KBM-7 (cell line): ENCODE data around the gene MIOS.
A peak's percentile ranks its signal among the peaks of the same experiment; 100 is the strongest.

Experiments used
- DNase-seq: peaks from one replicate; pipeline ENCODE4 v3.0.0-alpha.2; 2015
- in situ Hi-C: fragments of 300-500 bp; cut with MboI; formaldehyde crosslinking; loops from 2 replicates; pipeline ENCODE4 v1.14.3; 2020; ENCODE audit warnings: low sequenced_read_pairs, low pct_unique_long_range_greater_than_20kb, mixed read lengths

MIOS gene

DNA sequence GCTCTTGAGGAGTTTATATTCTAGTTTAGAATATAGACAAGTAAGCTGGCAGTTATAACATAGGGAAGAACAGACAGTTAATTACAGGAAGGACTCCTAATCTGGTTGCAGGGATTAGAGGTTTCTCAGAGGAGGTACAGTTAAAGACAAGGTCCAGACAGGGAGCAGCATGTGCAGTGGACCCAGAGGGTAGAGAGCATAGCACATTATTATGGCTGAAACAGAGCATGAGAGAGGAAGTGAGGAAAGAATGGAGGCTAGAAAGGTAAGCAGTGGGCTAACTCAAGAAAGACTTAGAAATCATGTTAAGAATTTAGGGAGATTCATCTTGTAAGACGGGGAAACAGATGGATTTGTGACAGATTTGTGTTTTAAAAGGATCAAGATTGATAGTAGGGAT lies 9.7 kb downstream of the MIOS start:
- peak; percentile 25 for DNase-seq
- in situ Hi-C loops, result no loop called here

DNA sequence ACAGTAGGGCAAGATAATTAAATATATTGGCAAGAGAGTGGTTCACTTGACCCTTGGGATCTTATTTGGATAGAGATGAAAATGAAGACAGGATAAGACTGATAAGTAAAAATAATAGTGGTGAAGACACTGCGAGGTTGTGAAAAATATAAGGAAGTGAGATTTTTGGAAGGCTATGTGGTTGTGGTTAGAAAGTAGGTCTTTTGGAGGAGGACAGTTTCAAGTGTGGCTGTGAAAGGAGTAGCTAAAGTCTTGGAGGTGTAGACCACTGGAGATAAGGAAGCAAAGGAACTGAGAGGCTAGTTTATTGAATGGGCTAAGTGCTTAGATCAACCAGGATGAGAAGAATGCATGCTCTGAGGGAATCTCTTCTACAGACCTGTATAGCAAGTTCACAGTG lies 11.2 kb downstream of the MIOS start:
- peak; percentile 77 for DNase-seq
- in situ Hi-C loops, result no loop called here

DNA sequence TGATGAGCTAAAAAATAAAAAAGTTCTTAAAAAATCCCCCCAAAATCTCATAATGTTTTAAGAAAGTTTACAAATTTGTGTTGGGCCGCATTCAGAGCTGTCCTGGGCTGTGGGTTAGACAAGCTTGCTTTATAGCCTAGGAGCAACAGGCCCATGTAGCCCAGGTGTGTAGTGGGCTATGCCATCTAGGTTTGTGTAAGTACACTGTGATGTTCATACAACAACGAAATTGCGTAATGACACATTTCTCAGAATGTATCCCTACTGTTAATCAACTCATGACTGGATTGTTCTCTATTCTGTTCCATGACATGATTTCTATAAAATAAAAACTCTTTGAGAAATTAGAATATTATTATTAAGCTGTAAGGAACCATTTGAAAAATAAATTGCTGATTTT lies 13.0 kb downstream of the MIOS start:
- in situ Hi-C loops, result no loop called here
- no peak for DNase-seq

GRCh38 chr7:7581531-7582179 lies 15.0 kb downstream of the MIOS start:
- DNase-seq, result no peak
- in situ Hi-C loops, result no loop called here

DNA sequence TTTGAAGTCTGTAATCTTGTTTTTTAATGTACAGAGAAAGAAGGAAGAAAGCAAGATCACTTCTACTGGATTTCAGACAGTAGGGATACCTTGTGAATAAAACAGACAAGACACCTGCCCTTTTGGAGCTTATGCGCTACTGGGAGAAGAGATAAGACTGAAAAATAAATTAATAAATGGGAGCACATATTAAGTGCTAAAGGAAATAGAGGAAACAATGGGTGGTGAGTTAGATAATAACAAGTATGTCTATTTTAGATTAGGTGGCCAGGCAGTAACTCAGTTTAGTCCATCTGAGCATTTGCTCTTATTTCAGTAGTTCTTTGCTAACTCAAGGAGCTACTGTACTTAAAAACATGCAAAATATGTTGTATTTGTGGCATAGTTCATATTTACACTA lies 15.9 kb downstream of the MIOS start:
- DNase-seq, result no peak
- in situ Hi-C loops, result no loop called here

- in situ Hi-C loops, result no loop called here
- DNase-seq, result no peak
Measured at GRCh38 chr7:7583731-7584130, 17.0 kb downstream of the MIOS start.

DNA sequence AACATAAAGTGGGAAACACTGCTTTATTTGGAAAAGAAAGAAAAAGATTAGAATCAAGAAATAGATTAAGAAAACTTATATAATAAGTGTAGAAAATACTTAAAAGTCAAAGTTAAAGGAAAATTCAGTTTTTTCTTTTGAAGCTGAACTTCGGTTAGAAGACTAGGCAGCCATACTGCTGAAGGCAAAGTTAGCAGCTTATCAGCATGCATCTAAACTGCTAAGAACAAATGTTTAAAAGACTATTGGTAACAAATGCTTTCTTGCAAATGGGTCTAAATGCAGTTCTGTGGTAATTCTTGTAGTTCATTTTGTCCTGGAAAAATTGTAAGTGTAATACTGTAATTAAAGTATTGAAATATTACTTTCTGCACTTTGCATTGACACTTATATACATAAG lies 18.0 kb downstream of the MIOS start:
- in situ Hi-C loops, result no loop called here
- no peak for DNase-seq

DNA sequence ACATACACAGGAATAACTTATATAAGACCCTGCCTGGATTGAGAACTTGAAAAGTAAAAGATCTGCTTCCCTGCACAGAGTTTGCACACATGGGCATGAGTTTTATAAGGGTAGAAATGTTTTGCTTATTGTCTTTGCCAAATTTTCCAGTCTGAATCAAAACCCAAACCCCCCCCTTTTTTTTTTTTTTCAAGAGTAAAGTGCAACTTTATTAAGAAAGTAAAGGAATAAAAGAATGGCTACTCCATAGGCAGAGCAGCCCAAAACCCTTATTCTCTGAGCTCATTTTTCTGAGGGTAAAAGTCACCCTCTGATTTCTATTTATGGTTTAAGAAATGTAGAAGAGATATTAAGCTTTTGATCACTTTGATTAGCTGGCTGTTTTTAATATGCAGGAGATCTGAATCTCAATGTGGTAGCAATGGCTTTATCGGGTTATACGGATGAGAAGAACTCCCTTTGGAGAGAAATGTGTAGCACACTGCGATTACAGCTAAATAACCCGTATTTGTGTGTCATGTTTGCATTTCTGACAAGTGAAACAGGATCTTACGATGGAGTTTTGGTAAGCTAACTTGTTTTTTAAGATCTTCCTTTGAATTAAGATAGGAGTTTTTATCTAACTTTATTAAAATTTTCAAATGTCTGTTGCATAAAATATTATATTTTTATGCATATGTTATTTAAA lies 18.7 kb downstream of the MIOS start:
- no peak for DNase-seq
- in situ Hi-C loops, result no loop called here

DNA sequence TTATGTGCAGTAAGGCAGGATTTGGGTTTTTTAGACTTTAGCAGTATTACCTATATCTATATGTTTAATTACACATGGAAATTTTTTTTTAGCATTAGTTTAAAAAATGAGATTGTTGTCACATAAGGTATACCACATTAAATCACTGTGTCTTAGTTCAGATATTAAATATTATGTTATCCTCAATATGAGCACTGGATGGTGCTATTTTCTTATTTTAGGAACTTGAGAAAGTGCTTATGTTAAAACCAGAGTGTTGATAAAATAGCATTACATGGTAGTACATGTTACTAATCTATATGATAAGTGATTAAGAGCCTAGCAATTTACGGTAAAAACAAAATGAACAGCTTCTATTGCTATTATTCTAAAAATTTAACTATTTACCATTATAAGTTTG lies 28.8 kb downstream of the MIOS start:
- in situ Hi-C loops, result no loop called here
- DNase-seq, result peak; percentile 46

DNA sequence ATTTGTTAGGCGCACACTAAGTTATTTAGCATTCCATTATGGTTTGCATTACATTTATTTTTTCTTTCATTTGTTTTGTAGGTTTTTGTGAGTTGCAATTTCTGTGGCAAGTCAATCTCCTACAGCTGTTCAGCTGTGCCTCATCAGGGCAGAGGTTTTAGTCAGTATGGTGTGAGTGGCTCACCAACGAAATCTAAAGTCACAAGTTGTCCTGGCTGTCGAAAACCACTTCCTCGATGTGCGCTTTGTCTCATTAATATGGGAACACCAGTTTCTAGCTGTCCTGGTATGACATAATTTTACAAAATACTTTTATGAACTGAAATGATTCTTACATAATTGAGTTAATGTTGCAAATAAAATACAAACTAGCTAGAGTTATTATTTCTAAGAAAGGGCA lies 29.5 kb downstream of the MIOS start:
- no peak for DNase-seq
- in situ Hi-C loops, result no loop called here

DNA sequence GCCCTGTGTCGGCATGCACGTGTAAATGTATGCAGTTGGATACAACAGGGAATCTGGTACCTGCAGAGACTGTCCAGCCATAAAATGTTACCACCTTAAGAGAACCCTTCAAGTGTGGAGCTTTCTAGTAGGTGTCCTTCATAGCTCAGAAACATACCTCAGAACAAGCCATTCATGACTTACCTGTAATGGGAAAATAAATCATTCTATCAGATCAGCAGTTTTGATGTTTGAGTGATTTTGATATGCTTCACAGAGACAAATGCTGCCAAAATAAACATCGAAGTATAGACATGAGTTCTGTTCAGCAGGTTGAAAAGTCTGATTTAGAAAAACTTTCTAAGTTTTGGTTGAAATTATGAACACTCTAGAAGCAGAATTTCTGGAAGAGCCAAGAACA lies 40.3 kb downstream of the MIOS start:
- DNase-seq, result no peak
- in situ Hi-C loops, result no loop called here

GRCh38 chr7:7609330-7609729 lies 42.6 kb downstream of the MIOS start:
- in situ Hi-C loops, result no loop called here
- DNase-seq, result no peak

GRCh38 chr7:7612519-7612918 lies 45.8 kb downstream of the MIOS start:
- in situ Hi-C loops, result no loop called here
- no peak for DNase-seq

DNA sequence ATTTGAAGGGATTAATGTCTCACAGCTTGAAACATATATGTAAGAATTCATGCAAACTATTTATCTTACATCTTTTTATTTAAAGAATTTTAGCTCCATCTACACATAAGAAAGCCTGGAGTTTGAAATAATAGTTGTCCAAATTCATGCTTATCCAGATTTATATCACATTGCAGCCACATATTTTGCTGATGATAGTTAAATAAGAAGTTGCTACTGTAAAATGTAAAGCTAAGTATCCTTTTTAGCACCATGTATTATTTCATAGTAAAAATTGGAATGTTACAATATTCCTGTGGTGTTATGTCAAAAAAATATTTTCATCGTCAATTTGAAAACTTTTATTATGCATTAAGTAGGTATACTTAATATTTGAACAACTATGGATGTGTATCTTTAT lies 46.5 kb downstream of the MIOS start:
- in situ Hi-C loops, result no loop called here
- DNase-seq, result no peak

DNA sequence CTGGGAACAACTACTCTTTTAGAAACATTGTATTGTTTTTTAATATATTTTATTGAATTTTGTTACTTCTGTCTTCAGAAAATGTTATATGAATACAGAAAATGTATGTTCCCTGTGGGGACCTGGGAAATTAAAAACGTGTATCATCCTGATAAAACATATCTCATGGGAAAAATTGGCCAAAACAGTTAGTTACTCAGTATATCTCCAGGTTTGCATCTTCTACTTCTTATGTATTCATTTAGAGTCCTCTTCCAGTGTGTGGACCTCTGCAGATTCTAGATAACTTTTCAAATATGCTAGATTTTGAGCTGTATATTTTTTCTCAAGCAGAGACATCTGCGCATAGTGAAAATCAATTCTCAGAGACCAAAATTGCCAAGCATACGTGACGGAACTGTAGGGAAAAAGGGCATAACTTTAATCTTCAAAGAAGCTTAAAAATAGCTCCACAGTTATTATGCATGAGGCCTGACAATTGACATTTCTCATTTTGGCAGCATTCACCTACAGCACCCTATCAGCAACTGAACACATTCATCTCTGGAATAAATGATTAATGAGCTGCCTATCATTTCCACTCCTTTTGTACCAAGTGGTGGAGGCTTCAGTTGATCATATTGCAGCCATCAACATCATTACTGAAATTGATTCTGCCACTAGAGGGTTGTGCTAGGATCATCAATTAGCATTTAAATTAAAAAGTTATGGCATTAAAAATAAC lies 47.5 kb downstream of the MIOS start:
- in situ Hi-C loops, result no loop called here
- DNase-seq, result no peak

GRCh38 chr7:7617550-7617949 lies 50.9 kb downstream of the MIOS start:
- in situ Hi-C loops, result no loop called here
- DNase-seq, result peak; percentile 9

DNA sequence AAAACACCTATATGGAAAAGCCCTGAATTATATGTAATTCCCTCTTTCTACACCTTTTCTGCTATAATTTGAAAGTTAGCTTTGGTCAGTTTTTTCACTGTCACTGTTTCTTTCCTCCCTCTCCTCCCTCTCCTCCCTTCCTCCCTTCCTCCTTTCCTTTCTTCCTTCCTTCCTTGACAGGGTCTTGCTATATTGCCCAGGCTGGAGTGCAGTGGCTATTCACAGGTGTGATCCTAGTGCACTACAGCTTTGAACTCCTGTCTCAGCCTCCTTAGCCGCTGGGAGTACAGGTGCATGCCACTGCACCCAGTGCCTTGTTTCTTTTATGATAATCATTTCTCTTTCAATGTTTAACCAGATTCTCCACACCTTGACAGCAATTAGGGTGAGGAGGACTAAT lies 51.7 kb downstream of the MIOS start:
- no peak for DNase-seq
- in situ Hi-C loops, result no loop called here

DNA sequence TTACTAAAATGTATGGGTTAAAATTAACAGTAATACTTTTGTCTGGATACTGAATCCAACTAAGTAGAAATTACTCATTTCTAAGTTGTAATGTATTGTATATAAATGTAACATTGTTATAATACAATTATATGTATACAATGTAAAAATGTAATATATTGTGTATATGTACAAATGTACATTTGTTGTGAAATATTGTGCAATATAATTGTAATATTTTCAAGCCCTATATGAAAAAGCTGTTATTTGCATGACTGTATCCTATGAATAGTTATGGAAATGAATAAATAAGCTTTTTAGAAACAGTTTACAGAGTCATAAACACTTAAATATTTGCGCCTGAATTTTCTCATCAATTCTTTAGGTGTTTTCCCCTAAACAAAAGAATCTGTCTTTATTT lies 53.6 kb downstream of the MIOS start:
- in situ Hi-C loops, result no loop called here
- no peak for DNase-seq

- in situ Hi-C loops, result no loop called here
- no peak for DNase-seq
Measured at GRCh38 chr7:7620644-7621210, 54.0 kb downstream of the MIOS start.

GRCh38 chr7:7628476-7628875 lies 61.8 kb downstream of the MIOS start:
- in situ Hi-C loops, result no loop called here
- no peak for DNase-seq
